ENCODE results near the gene KLHL40.

- no peak for TF ChIP-seq CTCF (IDR thresholded peaks at IDR 0.05; ENCODE audit: poor library complexity)
- TF ChIP-seq EZH2phosphoT487 (IDR thresholded peaks at IDR 0.05; ENCODE audit: low read depth, severe bottlenecking, unreplicated experiment): no peak
Observed at GRCh38 chr3:42665050-42665878, 20.1 kb upstream of the KLHL40 start.
